Kidney capillary endothelial cell (primary cell): ENCODE results near the gene ANKRA2.
"Not testable (repeated sequence)": the region's sequence is repeated elsewhere in the genome, so short reads cannot be mapped to it uniquely, and the experiment has no call there.

Experiments used
- DNase-seq: peaks from one replicate; pipeline ENCODE4 v3.0.0-alpha.2; 2018; ENCODE audit warnings: low spot score

The ANKRA2 gene

DNA sequence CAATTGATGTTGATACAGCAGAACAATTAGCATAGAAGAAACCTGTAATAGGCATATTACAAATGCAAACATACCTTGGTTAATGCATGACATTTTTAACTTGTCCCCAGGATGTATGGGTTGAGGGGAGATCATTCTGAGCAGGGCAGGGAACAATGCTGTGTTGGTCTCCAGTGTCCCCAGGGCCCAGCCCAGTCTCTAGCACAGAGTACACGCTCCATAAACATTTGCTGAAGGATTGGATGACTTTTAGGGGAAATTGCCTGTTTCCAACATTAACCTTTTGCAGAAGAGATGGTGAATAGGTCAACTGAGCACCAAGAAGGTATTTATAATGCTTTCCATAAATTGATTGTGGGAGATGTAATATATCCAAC, 20.0 kb downstream of the ANKRA2 start:
- no peak for DNase-seq

DNA sequence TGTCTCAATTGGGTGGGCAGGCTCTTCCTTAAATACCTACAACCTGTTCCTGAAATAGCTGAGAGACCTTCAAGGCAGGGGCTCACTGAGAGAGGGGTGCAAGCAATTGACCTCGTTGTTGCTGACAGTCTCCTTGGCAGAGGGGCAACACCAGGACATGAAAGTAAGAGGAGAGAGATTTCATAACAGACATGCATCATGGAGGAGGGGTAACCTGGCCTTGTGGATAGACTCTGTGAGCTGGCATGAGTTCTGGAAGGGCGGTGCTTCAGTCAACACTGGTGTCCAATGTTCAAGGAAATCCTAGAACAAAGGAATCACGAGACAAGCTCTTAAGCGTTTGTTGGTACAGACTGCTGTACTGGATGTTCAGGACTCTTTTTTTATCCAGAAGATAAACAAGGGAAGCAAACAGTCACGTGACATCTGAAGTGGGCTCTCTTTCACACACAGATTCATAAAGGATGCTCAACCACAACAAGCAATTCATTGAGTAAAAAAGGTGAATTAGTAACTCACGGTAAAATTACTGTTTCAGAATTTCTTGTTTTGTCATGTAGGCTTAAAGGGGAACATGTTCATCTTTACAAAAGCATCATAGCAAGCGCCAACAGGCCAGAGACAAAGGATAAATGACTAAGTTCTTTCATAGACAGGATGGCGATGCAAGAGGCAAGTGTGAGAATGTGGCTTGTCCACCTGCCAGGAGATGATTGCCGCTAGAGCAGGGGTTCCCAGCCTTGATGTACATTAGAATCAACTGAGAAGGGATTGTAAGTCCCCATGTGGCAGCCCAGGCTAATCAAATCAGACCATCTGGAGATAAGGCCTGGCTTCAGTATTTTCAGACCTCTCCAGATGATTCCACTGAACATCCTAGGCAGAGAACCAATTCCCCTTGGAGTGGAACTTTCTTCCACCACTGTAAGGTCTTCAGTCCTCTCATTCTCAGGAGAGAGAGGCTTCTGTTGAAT, 20.7 kb downstream of the ANKRA2 start:
- no peak for DNase-seq

DNA sequence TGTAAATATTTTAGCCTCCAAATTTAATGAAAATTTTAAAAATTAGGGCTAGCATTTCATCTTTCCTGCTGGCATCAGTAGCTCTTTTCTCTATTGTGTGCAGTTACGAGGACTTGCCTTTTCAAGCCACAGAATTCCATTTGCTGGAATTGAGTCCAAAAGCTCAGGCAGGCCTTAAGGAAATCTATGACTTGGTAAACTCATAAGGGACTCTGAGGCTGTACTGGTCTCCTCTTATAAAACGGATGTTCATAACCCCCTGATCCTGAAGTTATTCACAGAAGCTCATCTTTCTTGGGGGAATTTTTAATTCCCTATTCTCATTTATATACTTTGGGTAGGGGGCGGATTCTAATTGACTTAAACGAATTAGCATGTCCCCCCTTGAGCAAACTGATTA, 23.4 kb downstream of the ANKRA2 start:
- no peak for DNase-seq

- DNase-seq = peak; percentile 68
Observed at GRCh38 chr5:73540192-73540591, 25.2 kb downstream of the ANKRA2 start.

GRCh38 chr5:73539730-73540129, 25.7 kb downstream of the ANKRA2 start:
- DNase-seq = no peak

- DNase-seq = no peak
Observed at GRCh38 chr5:73534971-73535370, 30.5 kb downstream of the ANKRA2 start.

DNA sequence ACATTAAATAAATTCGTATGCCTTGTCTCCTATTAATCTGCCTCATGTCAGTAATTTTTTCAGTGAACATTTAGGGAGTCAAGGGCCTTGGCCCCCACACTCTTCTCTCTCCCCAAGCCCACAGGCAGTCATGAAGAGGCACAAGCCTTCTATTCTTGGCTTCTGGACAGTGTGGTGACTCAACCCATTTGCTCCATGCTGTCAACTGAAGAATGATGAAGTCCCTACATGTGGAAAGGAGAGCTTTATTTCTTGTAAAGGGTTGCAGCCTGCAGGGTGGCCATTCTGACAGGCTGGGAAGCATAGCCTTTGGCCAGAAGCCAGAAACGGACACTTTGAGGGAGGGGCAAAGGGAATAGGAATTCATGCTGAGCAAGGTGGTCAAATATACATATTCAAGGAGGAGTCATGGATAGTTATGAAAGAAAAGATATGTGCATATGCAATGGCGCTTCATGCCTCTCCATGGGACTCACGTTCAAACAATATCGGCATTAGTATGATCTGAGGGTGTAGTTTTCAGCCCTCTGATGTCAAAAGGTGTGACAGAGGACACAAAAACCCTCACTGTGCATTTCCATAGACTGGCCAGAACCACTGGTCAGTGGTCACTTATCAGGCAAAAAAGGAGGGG, 31.3 kb downstream of the ANKRA2 start:
- no peak for DNase-seq

GRCh38 chr5:73532195-73532594, 33.2 kb downstream of the ANKRA2 start:
- no peak for DNase-seq

GRCh38 chr5:73531356-73531755, 34.1 kb downstream of the ANKRA2 start:
- DNase-seq = no peak

DNA sequence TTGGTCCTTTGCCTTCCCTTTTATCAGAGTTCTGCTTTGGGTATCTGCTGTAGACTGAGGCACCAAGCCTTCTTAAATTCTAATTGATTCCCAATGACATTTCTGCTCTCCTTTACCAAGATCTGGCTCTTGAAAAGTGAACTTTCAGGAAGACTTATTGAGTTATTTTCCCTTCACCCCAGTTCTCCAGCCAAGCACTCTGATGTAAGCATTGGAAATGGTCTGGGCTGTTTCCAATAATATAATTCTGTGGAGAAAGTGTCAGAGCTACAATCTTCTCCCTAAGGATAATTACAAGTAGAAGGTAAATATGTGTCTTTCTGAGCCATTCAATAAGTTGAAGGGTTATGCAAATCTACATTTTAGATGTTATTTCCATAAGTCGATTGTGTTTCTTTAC, 36.4 kb downstream of the ANKRA2 start:
- no peak for DNase-seq

- no peak for DNase-seq
Observed at GRCh38 chr5:73528248-73528647, 37.2 kb downstream of the ANKRA2 start.

DNA sequence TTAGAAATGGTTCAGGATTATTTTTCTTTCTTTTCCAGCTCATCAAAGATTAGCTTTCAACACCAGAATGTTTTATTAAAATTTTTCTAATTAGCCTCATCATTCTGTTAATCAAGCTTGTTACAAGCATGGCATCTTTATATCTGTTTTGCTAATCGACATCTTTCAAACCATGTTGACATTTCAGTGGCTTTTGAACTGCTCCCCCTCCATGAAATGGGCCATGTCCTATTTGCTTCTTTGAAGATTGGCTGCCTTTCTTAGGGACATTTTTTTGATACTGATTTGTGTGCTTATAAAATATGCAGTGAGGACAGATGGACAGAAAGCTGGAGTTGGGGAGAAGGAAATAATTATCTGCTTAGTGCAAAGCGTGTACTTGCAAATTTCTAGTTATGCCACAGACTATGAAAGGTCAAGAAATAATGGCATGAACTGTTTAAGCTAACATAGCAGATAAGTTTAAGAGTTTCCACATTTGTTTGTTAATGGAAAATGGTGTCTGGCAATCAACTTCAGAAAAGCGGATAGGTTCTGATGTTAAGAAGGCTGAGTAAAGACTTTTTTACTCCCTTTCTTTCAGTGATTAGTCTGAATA, 39.7 kb downstream of the ANKRA2 start:
- DNase-seq = no peak

DNA sequence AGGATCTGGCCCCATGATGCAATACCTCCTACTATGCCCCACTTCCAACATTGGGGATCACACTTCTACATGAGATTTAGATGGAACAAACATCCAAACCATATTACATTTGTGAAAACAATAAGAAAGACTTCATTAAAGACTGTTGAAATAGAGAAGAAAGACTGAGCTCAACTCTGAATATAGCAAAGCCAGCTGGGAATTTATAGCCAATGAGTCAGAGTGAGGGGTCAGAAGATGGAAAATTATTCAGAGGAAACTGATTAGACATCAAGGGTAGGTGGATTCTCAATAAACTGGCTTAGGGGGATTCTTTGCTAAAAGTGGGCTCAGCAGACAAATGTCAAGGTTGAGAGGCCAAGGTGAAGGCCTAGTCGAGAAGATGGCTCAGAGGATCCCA, 41.6 kb downstream of the ANKRA2 start:
- no peak for DNase-seq

DNA sequence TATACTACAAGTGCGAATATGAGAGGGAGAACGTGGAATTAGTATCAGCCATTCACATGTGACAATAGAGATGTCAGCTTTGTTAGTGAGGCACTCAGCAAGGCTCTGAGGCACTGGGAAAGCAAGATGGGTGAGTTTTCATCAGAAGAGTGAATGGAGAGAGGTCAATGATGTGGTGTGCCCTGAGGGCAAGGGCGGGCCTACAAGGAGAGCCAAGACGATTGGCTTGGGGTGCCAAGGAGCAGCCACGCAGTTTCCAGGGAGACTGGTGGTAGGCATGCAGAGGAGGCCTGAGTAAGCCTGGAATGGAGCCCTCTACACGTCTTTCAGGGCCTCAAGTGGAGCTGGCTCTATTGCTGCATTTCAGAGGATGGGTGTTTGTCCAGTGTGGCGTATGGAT, 42.5 kb downstream of the ANKRA2 start:
- no peak for DNase-seq

GRCh38 chr5:73519531-73520283, 45.7 kb downstream of the ANKRA2 start:
- DNase-seq = peak; percentile 79

- no peak for DNase-seq
Observed at GRCh38 chr5:73515232-73515631, 50.2 kb downstream of the ANKRA2 start.

GRCh38 chr5:73514418-73514817, 51.0 kb downstream of the ANKRA2 start:
- no peak for DNase-seq

DNA sequence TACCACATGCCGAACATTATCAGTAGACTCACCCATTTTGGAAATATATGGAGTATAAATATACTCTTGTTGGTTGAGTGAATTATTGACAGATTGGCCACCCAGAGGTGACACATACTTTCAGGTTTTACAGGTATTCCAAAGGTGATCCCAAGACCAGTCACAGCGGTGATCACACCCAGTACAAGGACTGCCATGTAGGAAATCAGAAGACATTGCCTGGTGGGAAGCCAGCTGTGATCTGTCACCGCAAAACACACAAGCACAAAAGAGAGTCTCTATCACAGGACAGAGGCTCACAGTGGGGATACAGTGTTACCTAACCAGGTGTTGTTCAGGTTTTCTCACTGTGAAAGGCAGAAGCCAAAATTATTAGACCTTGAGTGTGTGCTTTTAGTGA, 51.4 kb downstream of the ANKRA2 start:
- no peak for DNase-seq

DNA sequence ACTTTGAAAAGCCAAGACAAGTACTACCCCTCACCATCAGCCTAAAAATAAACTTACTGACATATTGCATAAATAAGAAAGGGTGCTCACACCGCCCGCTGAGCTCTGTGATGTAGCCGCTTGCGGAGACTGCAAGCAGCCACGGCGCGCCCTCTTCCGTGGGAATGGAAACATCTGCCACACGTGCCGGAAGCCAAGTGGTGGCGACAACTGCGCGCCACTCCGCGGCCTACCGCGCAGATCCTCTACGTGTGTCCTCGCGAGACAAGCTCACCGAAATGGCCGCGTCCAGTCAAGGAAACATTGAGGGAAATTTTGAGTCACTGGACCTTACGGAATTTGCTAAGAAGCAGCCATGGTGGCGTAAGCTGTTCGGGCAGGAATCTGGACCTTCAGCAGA, 56.9 kb downstream of the ANKRA2 start:
- not testable (repeated sequence) for DNase-seq

DNA sequence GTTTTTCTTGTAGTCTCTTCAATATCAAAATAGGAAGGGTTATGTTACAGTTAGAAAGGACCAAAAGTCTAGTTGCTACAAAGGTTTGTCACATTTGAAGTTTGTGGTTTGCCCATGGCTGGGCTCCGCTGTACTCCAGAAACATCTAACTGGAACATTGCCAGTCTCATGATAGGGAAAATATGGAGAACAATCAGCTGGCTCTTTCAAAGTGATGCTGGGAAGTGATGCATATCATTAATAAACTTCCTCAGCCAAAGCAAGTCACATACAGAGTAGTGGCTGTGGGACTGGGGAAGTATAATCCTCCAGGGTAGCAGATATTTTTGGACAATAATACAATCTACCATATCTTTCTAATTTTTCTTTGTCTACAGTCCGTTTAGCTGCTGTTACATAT, 58.4 kb downstream of the ANKRA2 start:
- DNase-seq = no peak

DNA sequence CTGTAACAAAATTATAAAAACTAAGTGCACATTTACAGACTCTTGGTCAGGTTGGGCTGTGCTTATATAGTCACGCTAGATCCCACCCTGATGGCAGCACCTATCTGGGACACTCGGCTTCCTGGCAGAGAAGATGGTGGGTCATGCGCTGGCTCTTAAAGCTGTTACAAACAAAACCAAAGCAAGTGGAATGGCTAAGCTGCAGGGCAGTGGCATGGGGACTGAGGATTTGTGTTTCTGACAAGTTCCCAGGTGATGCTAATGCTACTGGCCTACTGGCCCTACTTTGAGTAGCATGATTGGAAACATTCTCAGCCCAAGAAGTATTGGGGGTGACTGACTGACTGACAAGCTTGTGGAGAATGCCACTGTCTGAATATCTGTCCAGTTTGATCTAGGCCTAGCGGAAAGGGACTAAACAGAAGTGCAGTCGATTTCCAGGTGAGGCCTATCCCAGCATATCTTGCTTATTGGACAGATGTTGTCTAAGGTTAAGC, 58.9 kb downstream of the ANKRA2 start:
- no peak for DNase-seq
